OCI-LY7 (cell line): ENCODE results near the gene ADAMTS9. TPM values are rescaled to one million over a fixed set of nuclear protein-coding genes. Genes with fewer than 3 reads are reported as not detected.

ENCODE experiments used
- BruUV-seq: library from RNA; stranded (reverse); fragments of 400-500 nt; replicated peaks from 2 replicates; lab custom pipeline; 2021; lab: Mats Ljungman, UMichigan
- CTCF ChIA-PET: fragments of 300-600 bp; sonication (Branson Sonifier 250); formaldehyde crosslinking; loops from one replicate; lab custom pipeline; 2022; ENCODE audit warnings: antibody characterized with exemption; ENCODE audit not compliant: unreplicated experiment; lab: Charles Lee
- POLR2A ChIA-PET: fragments of 300-600 bp; sonication (Branson Sonifier 250); formaldehyde crosslinking; loops from one replicate; lab custom pipeline; 2022; ENCODE audit warnings: antibody characterized with exemption; lab: Charles Lee
- DNase-seq: peaks from one replicate; pipeline ENCODE4 v3.0.0-alpha.2; 2015; ENCODE audit warnings: low spot score
- H2AFZ ChIP-seq: fragments of 200-600 bp; sonication (generic), shearing (Covaris generic); 2 replicates; pipeline ENCODE4 v1.6.1; 2014; ENCODE audit warnings: mild to moderate bottlenecking, antibody characterized with exemption, low read length, moderate library complexity
- H3K27ac ChIP-seq: fragments of 200-600 bp; sonication (generic); 2 replicates; pipeline ENCODE4 v1.5.1; 2014; ENCODE audit warnings: mixed run types, low read depth, mild to moderate bottlenecking, moderate library complexity, low read length, inconsistent platforms; ENCODE audit not compliant: poor library complexity, severe bottlenecking
- H3K36me3 ChIP-seq: fragments of 200-600 bp; sonication (generic); 2 replicates; pipeline ENCODE4 v1.6.1; 2014; ENCODE audit warnings: mild to moderate bottlenecking, antibody characterized with exemption, low read length, moderate library complexity, mixed read lengths; ENCODE audit not compliant: insufficient read depth
- H3K4me1 ChIP-seq: fragments of 200-600 bp; sonication (generic); 2 replicates; pipeline ENCODE4 v1.5.1; 2014; ENCODE audit warnings: mild to moderate bottlenecking, low read length; ENCODE audit not compliant: insufficient read depth, poor library complexity, severe bottlenecking
- H3K4me2 ChIP-seq: fragments of 200-600 bp; sonication (generic); 2 replicates; pipeline ENCODE4 v1.6.1; 2014; ENCODE audit warnings: mild to moderate bottlenecking, low read length
- H3K4me3 ChIP-seq: fragments of 200-600 bp; sonication (generic); 2 replicates; pipeline ENCODE4 v1.5.1; 2014; ENCODE audit warnings: mild to moderate bottlenecking, low read depth, low read length; ENCODE audit not compliant: poor library complexity, severe bottlenecking
- H3K79me2 ChIP-seq: fragments of 200-600 bp; sonication (generic); 2 replicates; pipeline ENCODE4 v1.6.1; 2016; ENCODE audit warnings: low read depth, mild to moderate bottlenecking, low read length, moderate library complexity, mixed read lengths; ENCODE audit not compliant: insufficient read depth
- H3K9me2 ChIP-seq: fragments of 200-600 bp; sonication (generic); 2 replicates; pipeline ENCODE4 v1.6.1; 2016; ENCODE audit warnings: mild to moderate bottlenecking, low read length, mixed read lengths; ENCODE audit not compliant: insufficient read depth
- H3K9me3 ChIP-seq: fragments of 200-600 bp; sonication (generic); 2 replicates; pipeline ENCODE4 v1.6.1; 2014; ENCODE audit warnings: mild to moderate bottlenecking, mixed run types, low read length, mixed read lengths
- H4K20me1 ChIP-seq: fragments of 200-600 bp; sonication (generic); 2 replicates; pipeline ENCODE4 v1.6.1; 2014; ENCODE audit warnings: mild to moderate bottlenecking, antibody characterized with exemption, low read length, moderate library complexity, mixed read lengths; ENCODE audit not compliant: insufficient read depth
- CTCF ChIP-seq: fragments of 200-600 bp; sonication (generic); conservative IDR thresholded peaks from 2 replicates; pipeline ENCODE4 v1.5.1; 2014; ENCODE audit warnings: mild to moderate bottlenecking, antibody characterized with exemption, low read length, moderate library complexity, mixed read lengths
- EZH2phosphoT487 ChIP-seq: fragments of 200-600 bp; sonication (generic); IDR thresholded peaks from 2 replicates; pipeline ENCODE4 v1.6.1; 2018; ENCODE audit warnings: low read depth, borderline replicate concordance, mild to moderate bottlenecking, mixed run types, antibody characterized with exemption, low read length, moderate library complexity, mixed read lengths
- intact Hi-C: fragments of 100-400 bp; cut with micrococcal nuclease; formaldehyde crosslinking; loops from one replicate; pipeline ENCODE4 v1.10.0; 2022; ENCODE audit not compliant: unreplicated experiment
- total RNA-seq, 2 experiments: library from RNA; depleted of rRNA in 1 of 2; stranded (reverse); fragments of >200 nt in 1 of 2; shearing (Covaris generic) in 1 of 2; gene quantifications; 2 replicates each; pipeline ENCODE4 v1.2.3, GENCODE V29; 2014 to 2022

The ADAMTS9 gene
- total RNA-seq, 2 experiments from 2014 or later = not detected

GRCh38 chr3:64518950-64519349 lies 168.8 kb downstream of the ADAMTS9 start:
- no peaks in the 10 kb centered on the region for H3K9me2 ChIP-seq
- no peaks in the 10 kb centered on the region for H3K79me2 ChIP-seq
- no peak overlapping the region for H3K4me3 ChIP-seq
- intact Hi-C loops = no loop called here
- H3K9me3 ChIP-seq = no peaks in the 10 kb centered on the region
- TF ChIP-seq CTCF = no peak
- no peak for TF ChIP-seq EZH2phosphoT487
- no peaks in the 10 kb centered on the region for H3K4me1 ChIP-seq
- H3K36me3 ChIP-seq = no peaks in the 10 kb centered on the region
- BruUV-seq = no TSS peak
- DNase-seq = no peak
- H2AFZ ChIP-seq = no peak overlapping the region
- ChIA-PET POLR2A (interaction anchor here (0.7 to 1.1 kb wide), 2 partner anchors 200 to 1515 kb away, joined by 3 to 5 read pairs; no protein-coding TSS in a partner anchor), CTCF (no interaction called here)
- H4K20me1 ChIP-seq = no peaks in the 10 kb centered on the region
- H3K4me2 ChIP-seq = no peak overlapping the region
- no peak overlapping the region for H3K27ac ChIP-seq

- Histone ChIP-seq H3K4me1 (no peaks in the 10 kb centered on the region), H3K4me3 (no peak overlapping the region), H3K9me2 (no peaks in the 10 kb centered on the region), H4K20me1 (no peaks in the 10 kb centered on the region), H3K4me2 (no peak overlapping the region), H3K79me2 (no peaks in the 10 kb centered on the region), H3K27ac (no peak overlapping the region), H3K9me3 (no peaks in the 10 kb centered on the region), H3K36me3 (no peaks in the 10 kb centered on the region), H2AFZ (no peak overlapping the region)
- POLR2A ChIA-PET = interaction anchor here (0.7 to 1.1 kb wide), 3 partner anchors 12 to 1515 kb away, joined by 3 to 7 read pairs (median 5); no protein-coding TSS in a partner anchor
- intact Hi-C loops = no loop called here
- DNase-seq = no peak
- CTCF ChIA-PET = no interaction called here
- BruUV-seq = no TSS peak
- TF ChIP-seq CTCF = no peak
- TF ChIP-seq EZH2phosphoT487 = no peak
These were observed 169.3 kb downstream of the ADAMTS9 start for GRCh38 chr3:64518496-64518895.

GRCh38 chr3:64514889-64515288 lies 172.9 kb downstream of the ADAMTS9 start:
- no peaks in the 10 kb centered on the region for H3K9me3 ChIP-seq
- H3K4me1 ChIP-seq = no peaks in the 10 kb centered on the region
- H3K9me2 ChIP-seq = no peaks in the 10 kb centered on the region
- H4K20me1 ChIP-seq = no peaks in the 10 kb centered on the region
- H2AFZ ChIP-seq = no peak overlapping the region
- POLR2A ChIA-PET = no interaction called here
- no peak overlapping the region for H3K27ac ChIP-seq
- DNase-seq = no peak
- H3K36me3 ChIP-seq = no peaks in the 10 kb centered on the region
- TF ChIP-seq CTCF (no peak), EZH2phosphoT487 (no peak)
- no peak overlapping the region for H3K4me3 ChIP-seq
- no peaks in the 10 kb centered on the region for H3K79me2 ChIP-seq
- intact Hi-C loops = no loop called here
- no peak overlapping the region for H3K4me2 ChIP-seq
- BruUV-seq = no TSS peak
- CTCF ChIA-PET = interaction anchor here (0.7 kb wide), 1 partner anchor 120 kb away, joined by 8 read pairs; no protein-coding TSS in a partner anchor
